ENCODE measurements around the gene PCDHGA1.
A peak's percentile ranks its signal among the peaks of the same experiment; 100 is the strongest.

PCDHGA1 gene

DNA sequence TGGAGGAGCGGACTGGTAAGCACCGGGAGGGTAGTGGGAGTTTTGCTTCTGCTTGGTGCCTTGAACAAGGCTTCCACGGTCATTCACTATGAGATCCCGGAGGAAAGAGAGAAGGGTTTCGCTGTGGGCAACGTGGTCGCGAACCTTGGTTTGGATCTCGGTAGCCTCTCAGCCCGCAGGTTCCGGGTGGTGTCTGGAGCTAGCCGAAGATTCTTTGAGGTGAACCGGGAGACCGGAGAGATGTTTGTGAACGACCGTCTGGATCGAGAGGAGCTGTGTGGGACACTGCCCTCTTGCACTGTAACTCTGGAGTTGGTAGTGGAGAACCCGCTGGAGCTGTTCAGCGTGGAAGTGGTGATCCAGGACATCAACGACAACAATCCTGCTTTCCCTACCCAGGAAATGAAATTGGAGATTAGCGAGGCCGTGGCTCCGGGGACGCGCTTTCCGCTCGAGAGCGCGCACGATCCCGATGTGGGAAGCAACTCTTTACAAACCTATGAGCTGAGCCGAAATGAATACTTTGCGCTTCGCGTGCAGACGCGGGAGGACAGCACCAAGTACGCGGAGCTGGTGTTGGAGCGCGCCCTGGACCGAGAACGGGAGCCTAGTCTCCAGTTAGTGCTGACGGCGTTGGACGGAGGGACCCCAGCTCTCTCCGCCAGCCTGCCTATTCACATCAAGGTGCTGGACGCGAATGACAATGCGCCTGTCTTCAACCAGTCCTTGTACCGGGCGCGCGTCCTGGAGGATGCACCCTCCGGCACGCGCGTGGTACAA, 146.0 kb downstream of the PCDHGA1 start:
- TF ChIP-seq, protein P1, sequence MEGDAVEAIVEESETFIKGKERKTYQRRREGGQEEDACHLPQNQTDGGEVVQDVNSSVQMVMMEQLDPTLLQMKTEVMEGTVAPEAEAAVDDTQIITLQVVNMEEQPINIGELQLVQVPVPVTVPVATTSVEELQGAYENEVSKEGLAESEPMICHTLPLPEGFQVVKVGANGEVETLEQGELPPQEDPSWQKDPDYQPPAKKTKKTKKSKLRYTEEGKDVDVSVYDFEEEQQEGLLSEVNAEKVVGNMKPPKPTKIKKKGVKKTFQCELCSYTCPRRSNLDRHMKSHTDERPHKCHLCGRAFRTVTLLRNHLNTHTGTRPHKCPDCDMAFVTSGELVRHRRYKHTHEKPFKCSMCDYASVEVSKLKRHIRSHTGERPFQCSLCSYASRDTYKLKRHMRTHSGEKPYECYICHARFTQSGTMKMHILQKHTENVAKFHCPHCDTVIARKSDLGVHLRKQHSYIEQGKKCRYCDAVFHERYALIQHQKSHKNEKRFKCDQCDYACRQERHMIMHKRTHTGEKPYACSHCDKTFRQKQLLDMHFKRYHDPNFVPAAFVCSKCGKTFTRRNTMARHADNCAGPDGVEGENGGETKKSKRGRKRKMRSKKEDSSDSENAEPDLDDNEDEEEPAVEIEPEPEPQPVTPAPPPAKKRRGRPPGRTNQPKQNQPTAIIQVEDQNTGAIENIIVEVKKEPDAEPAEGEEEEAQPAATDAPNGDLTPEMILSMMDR (conservative IDR thresholded peaks at IDR 0.05; ENCODE audit: low read depth, low read length): no peak
- peak; percentile 34 for DNase-seq (ENCODE audit: low read depth)
- H3K4me3 ChIP-seq (ENCODE audit: low read length): peak overlapping the region; percentile 74

DNA sequence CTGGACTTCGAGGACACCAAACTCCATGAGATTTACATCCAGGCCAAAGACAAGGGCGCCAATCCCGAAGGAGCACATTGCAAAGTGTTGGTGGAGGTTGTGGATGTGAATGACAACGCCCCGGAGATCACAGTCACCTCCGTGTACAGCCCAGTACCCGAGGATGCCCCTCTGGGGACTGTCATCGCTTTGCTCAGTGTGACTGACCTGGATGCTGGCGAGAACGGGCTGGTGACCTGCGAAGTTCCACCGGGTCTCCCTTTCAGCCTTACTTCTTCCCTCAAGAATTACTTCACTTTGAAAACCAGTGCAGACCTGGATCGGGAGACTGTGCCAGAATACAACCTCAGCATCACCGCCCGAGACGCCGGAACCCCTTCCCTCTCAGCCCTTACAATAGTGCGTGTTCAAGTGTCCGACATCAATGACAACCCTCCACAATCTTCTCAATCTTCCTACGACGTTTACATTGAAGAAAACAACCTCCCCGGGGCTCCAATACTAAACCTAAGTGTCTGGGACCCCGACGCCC, 146.8 kb downstream of the PCDHGA1 start:
- TF ChIP-seq, protein P1 (conservative IDR thresholded peaks at IDR 0.05; ENCODE audit: low read depth, low read length): no peak
- H3K4me3 ChIP-seq (ENCODE audit: low read length): peak overlapping the region; percentile 74
- DNase-seq (ENCODE audit: low read depth): no peak

DNA sequence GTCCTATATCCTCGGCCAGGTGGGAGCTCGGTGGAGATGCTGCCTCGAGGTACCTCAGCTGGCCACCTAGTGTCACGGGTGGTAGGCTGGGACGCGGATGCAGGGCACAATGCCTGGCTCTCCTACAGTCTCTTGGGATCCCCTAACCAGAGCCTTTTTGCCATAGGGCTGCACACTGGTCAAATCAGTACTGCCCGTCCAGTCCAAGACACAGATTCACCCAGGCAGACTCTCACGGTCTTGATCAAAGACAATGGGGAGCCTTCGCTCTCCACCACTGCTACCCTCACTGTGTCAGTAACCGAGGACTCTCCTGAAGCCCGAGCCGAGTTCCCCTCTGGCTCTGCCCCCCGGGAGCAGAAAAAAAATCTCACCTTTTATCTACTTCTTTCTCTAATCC, 147.5 kb downstream of the PCDHGA1 start:
- H3K4me3 ChIP-seq (ENCODE audit: low read length): no peak overlapping the region
- TF ChIP-seq, protein P1 (conservative IDR thresholded peaks at IDR 0.05; ENCODE audit: low read depth, low read length): no peak
- DNase-seq (ENCODE audit: low read depth): no peak

DNA sequence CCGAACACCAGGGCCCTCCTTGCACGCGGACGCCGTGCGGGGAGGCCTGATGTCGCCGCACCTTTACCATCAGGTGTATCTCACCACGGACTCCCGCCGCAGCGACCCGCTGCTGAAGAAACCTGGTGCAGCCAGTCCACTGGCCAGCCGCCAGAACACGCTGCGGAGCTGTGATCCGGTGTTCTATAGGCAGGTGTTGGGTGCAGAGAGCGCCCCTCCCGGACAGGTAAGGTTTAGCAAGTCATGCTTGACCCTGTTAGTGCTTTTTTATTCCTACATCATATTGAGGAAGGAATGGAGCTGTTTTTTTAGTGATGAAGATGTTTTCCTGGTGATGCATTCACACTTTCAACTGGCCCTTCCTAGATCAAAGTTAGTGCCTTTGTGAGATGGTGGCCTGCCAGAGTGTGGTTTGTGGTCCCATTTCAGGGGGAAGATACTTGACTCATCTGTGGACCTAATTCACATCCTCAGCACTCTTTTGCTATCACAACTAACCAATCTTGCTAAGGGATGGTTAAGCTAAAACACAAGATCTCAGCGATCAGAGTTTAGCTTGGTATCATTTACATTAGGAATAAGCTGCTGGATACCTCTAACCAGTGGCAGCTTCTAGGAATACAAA, 148.1 kb downstream of the PCDHGA1 start:
- no peak for DNase-seq (ENCODE audit: low read depth)
- TF ChIP-seq, protein P1 (conservative IDR thresholded peaks at IDR 0.05; ENCODE audit: low read depth, low read length): peak; percentile 22
- H3K4me3 ChIP-seq (ENCODE audit: low read length): peak overlapping the region; percentile 9

DNA sequence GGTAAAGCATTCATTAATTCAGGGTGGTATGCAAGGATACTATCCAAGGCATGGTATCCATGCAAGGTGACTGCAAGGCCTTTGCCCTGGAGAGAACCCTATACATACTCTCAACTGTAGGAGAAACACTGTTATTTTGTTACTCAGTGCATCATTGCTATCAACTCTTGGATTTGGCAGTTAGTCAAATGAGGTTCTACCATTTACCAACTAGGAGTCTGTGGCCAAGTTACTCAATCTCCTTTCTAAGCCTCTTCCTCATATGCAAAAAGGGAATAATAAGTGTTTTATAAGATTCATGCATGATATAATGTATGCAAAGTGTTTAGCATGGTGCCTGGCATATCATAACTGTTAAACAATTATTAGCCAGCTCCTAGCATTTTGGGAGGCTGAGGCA, 149.5 kb downstream of the PCDHGA1 start:
- TF ChIP-seq, protein P1 (conservative IDR thresholded peaks at IDR 0.05; ENCODE audit: low read depth, low read length): no peak
- no peak for DNase-seq (ENCODE audit: low read depth)
- H3K4me3 ChIP-seq (ENCODE audit: low read length): no peak overlapping the region

DNA sequence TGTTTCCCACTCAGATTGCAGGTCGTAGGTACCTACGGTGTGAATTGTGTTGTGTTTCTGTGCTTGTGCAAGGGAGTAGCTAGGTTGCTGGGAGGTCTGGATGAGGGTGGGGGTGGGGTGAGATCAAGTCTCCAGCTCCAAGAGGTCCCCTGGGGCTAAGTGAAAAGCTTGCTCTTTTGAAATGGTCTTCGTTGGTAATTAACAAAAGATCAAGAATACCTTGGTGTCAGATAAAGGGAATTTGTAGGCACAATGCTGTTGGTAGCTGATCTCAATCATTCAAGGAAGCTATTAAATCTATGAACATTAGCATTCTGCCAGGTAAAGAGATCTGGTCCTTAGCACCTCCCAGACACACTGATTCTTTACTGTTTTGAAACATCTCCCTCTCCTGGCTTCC, 153.6 kb downstream of the PCDHGA1 start:
- no peak overlapping the region for H3K4me3 ChIP-seq (ENCODE audit: low read length)
- TF ChIP-seq, protein P1 (conservative IDR thresholded peaks at IDR 0.05; ENCODE audit: low read depth, low read length): no peak
- no peak for DNase-seq (ENCODE audit: low read depth)

DNA sequence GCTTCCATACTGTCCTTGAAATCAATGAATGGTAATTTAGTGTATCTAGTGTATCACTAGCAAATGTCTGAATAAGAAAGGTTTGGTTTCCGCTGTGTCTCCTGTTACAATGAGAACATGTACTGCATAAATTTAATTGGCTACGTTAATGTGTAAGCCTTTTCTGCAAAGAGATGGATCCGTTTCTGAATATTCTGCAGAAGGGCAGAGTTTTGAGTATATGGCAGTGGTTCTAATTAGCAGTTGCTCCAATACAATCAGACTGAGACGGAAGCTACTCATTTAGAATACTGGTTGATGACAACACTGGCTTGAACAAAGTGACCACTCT, 154.0 kb downstream of the PCDHGA1 start:
- TF ChIP-seq, protein P1 (conservative IDR thresholded peaks at IDR 0.05; ENCODE audit: low read depth, low read length): no peak
- H3K4me3 ChIP-seq (ENCODE audit: low read length): peak overlapping the region; percentile 62
- DNase-seq (ENCODE audit: low read depth): no peak

Data from retinal pigment epithelial cell (primary cell).